Stomach smooth muscle (tissue), 2 donors: Measurements from ENCODE around the gene RBM33.

Experiments used
- H3K27ac ChIP-seq: one replicate; pipeline ENCODE4 v1.7.0; 2013; ENCODE audit warnings: mild to moderate bottlenecking, low read length, inconsistent platforms
- H3K27me3 ChIP-seq, 2 donors: one replicate each; pipeline ENCODE4 v1.7.0; 2013; ENCODE audit warnings: low read length in 2 of 2; ENCODE audit not compliant: insufficient read depth in 2 of 2, control insufficient read depth in 1 of 2
- H3K36me3 ChIP-seq, 2 donors: one replicate each; pipeline ENCODE4 v1.7.0; 2013; ENCODE audit warnings: low read length in 2 of 2; ENCODE audit not compliant: control insufficient read depth in 2 of 2, insufficient read depth in 2 of 2
- H3K4me1 ChIP-seq: one replicate; pipeline ENCODE4 v1.7.0; 2013; ENCODE audit warnings: low read length; ENCODE audit not compliant: control insufficient read depth, insufficient read depth
- H3K4me3 ChIP-seq, 2 donors: one replicate each; pipeline ENCODE4 v1.7.0; 2013; ENCODE audit warnings: low read length in 2 of 2
- H3K9ac ChIP-seq, 2 donors: one replicate each; pipeline ENCODE4 v1.7.0; 2013; ENCODE audit warnings: low read length in 2 of 2, mild to moderate bottlenecking in 1 of 2
- H3K9me3 ChIP-seq, 2 donors: one replicate each; pipeline ENCODE4 v1.7.0; 2013; ENCODE audit warnings: low read length in 2 of 2; ENCODE audit not compliant: control insufficient read depth in 2 of 2
- donor health status: healthy.
- donor health status: Pancreatic carcinoma.

Gene RBM33

DNA sequence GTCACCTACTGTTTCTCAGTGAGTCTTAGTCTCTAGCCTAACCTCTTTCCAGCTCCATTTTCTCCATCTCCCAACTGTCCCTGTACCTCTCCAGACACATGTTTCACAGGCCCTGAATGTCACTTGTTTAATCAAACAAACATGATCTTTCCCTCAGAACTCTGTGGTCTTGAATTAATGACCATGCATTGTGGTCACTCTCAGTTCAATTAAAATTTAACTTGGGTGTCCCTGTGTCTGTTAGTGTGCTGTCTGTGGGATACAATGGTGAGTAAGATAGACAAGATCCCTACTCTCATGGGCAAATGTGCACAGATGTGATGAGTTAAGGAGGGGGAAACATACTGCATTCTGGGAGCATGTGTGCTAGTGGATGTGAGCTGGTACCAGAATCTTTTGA, 65.0 kb downstream of the RBM33 start:
- Histone ChIP-seq H3K4me3 (no peak overlapping the region), H3K27ac (no peak overlapping the region), H3K9me3 (no peaks in the 10 kb centered on the region), H3K27me3 (no peaks in the 10 kb centered on the region), H3K36me3 (peaks cover 29 to 32% of the 10 kb centered on the region in 2 donors), H3K4me1 (no peaks in the 10 kb centered on the region), H3K9ac (no peak overlapping the region)

DNA sequence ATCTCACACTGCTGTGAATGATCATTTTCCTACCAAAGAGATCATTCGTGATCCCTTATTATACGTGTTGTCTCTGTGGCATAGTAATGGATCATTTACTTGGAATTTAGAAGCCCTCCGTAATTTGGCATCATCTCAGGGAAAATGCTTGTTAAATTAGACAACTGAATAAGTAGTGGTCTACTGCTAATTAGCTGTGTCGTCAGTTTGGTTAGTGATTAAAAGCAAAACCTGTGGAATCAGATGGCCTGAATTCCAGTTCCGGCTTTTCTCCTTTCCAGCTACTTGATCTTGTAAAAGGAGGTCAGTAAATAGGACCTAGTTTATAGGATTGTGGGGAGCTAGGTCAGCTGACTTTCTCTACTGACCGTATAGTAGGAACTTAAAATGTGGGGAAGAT, 65.6 kb downstream of the RBM33 start:
- Histone ChIP-seq H3K4me3 (no peak overlapping the region), H3K4me1 (no peaks in the 10 kb centered on the region), H3K9ac (no peak overlapping the region), H3K27me3 (no peaks in the 10 kb centered on the region), H3K9me3 (no peaks in the 10 kb centered on the region), H3K27ac (no peak overlapping the region), H3K36me3 (peaks cover 29 to 36% of the 10 kb centered on the region in 2 donors)

DNA sequence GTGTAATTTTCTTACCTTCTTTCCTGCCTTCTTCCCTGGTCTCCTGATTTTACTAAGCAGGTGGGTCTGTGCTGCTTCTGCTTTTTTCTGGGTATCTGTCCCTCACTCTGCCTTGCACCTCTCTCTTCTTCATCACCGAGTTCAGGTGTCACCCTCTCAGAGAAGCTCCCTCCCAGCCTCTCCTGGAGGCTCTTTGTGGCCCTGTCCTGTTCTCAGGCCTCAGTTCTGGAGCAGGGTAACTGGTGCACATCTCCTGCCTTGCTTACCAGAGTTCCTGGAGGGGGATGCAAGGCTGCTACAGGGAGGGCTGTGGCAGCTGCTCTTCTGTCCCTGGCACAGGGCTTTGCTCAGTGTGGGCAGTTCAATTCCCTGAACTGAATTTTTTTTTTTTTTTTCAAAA, 66.1 kb downstream of the RBM33 start:
- H3K9me3 ChIP-seq, result no peaks in the 10 kb centered on the region
- no peak overlapping the region for H3K9ac ChIP-seq
- no peak overlapping the region for H3K4me3 ChIP-seq
- H3K27ac ChIP-seq, result no peak overlapping the region
- H3K27me3 ChIP-seq, result no peaks in the 10 kb centered on the region
- H3K4me1 ChIP-seq, result no peaks in the 10 kb centered on the region
- H3K36me3 ChIP-seq, result peaks cover 34 to 37% of the 10 kb centered on the region in 2 donors

DNA sequence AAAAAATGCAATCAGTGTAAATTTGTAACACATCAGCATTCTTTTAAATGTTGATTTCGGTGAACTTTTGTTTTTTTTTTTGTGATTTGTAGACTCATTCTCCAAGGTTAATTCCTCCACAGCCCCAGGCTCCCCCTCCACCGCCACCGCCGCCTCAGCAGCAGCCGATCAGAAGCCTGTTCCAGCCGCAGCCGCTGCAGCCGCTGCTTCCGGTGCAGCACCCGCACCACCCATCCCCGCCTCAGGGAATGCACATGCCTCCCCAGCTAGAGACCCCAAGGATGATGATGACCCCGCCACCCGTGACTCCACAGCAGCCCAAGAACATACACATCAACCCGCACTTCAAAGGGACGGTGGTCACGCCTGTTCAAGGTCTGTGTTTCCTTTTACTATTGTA, 66.6 kb downstream of the RBM33 start:
- no peaks in the 10 kb centered on the region for H3K4me1 ChIP-seq
- no peak overlapping the region for H3K27ac ChIP-seq
- H3K9ac ChIP-seq, result no peak overlapping the region
- no peaks in the 10 kb centered on the region for H3K27me3 ChIP-seq
- H3K36me3 ChIP-seq, result peaks cover 34 to 37% of the 10 kb centered on the region in 2 donors
- no peaks in the 10 kb centered on the region for H3K9me3 ChIP-seq
- no peak overlapping the region for H3K4me3 ChIP-seq

DNA sequence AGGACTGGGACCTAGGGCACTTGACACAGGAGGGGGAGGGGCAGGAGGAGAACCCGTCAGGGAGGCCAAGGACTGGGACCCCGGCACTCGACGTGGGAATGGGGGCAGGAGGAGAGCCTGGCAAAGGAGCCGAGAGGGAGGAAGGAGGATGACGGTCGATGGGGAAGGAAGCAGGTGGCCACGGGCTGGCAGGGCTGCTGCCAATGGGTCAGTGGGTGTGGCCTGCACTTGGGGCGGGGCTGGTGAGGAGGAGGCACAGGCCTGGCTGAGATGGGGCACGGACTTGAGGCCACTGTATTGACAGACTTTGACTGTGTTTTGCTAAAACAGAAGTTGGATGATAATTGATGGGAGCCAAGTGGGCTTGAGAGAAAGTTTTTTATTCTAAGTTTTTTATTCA, 68.9 kb downstream of the RBM33 start:
- H3K9ac ChIP-seq, result no peak overlapping the region
- peaks cover 33% of the 10 kb centered on the region in 2 donors for H3K36me3 ChIP-seq
- no peaks in the 10 kb centered on the region for H3K4me1 ChIP-seq
- H3K9me3 ChIP-seq, result no peaks in the 10 kb centered on the region
- no peak overlapping the region for H3K27ac ChIP-seq
- H3K4me3 ChIP-seq, result no peak overlapping the region
- no peaks in the 10 kb centered on the region for H3K27me3 ChIP-seq

DNA sequence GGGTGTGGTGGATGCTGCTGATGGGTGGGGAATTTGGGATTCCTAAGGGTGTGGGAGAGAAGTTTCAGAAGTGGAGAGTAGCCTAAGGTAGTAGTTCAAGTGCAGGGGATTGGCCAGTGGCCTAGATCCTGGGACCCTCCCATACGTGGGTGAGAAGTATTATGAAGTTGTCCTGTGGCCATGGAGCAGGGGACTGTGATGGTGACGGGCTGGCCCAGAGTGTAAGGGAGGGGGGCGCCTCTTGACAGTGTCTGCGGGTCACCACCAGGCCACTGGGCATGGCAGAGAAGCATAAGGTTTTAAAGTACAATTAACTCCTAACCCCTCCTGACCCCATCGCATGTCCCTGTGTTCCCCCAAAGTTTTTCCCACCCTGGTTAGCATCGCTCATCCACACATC, 70.2 kb downstream of the RBM33 start:
- no peak overlapping the region for H3K27ac ChIP-seq
- H3K4me1 ChIP-seq, result no peaks in the 10 kb centered on the region
- H3K27me3 ChIP-seq, result no peaks in the 10 kb centered on the region
- H3K9ac ChIP-seq, result no peak overlapping the region
- no peak overlapping the region for H3K4me3 ChIP-seq
- peaks cover 26 to 30% of the 10 kb centered on the region in 2 donors for H3K36me3 ChIP-seq
- H3K9me3 ChIP-seq, result no peaks in the 10 kb centered on the region

DNA sequence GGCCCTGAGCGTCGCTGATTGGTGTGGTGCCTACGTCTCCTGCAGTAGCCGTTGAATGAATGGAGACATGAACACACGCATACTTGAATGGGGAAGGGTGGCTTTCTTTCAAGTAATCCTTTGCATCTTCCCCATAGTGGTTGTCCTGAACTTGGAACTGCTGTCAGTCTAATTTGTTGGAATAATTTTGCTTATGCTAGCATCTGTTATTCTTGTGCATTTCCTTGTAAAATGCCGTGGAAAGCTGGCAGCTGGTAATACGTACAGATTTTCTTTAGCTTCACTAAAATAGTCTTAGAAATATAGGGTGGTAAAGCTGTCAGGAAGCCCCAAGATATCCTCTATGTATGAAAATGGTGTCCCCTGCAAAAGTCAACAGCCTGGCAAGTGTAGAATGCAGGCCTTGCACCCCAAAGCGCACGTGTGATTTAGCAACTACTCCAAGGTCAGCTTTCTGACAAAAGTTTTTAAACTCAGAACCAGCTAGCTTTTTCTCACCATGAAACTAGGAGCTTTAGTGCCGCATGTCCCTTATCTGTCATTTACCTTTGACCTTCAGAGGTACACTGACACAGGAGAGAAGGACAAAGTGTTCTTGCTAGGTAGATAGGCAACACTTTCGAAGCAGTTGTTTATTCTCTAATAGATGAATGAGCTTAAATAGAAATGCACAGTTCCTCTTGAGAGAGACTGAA, 70.8 kb downstream of the RBM33 start:
- H3K9me3 ChIP-seq, result no peaks in the 10 kb centered on the region
- H3K27me3 ChIP-seq, result no peaks in the 10 kb centered on the region
- no peak overlapping the region for H3K27ac ChIP-seq
- H3K36me3 ChIP-seq, result peaks cover 26 to 29% of the 10 kb centered on the region in 2 donors
- H3K4me1 ChIP-seq, result no peaks in the 10 kb centered on the region
- no peak overlapping the region for H3K9ac ChIP-seq
- H3K4me3 ChIP-seq, result no peak overlapping the region

DNA sequence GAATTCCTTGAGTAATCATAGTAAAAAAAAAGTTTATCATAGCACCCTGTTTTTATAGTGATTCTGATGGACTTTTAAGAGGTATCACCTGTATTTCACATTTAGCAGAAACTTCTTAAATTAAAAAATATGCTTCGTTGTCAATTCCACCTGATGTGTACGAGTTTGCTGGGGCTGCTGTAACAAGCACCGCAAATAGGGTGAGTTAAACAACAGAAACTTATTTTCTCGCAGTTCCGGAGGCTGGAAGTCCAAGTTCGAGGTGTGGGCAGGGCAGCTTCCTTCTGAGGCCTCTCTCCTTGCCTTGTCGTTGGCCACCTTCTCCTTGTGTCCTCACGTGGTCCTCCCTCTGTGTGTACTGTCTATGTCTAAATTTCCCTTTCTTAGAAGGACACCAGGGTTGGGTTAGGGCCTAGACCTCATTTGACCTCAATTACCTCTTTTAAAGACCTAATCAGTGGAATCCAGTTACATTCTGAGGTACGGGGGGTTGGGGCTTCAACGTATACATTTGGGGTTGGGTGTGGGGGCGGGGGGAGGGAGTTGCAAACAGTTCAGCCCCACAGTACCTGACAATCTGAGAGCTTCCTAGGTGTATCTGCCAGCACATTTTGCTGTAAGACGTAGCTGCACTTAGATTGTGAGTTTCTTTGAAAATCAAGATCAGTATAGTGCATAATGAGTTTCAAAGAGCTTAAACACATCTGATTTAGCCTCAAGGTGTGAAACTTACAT, 72.7 kb downstream of the RBM33 start:
- no peaks in the 10 kb centered on the region for H3K4me1 ChIP-seq
- H3K9me3 ChIP-seq, result no peaks in the 10 kb centered on the region
- no peak overlapping the region for H3K27ac ChIP-seq
- H3K4me3 ChIP-seq, result no peak overlapping the region
- H3K36me3 ChIP-seq, result peaks cover 16 to 17% of the 10 kb centered on the region in 2 donors
- no peaks in the 10 kb centered on the region for H3K27me3 ChIP-seq
- no peak overlapping the region for H3K9ac ChIP-seq

DNA sequence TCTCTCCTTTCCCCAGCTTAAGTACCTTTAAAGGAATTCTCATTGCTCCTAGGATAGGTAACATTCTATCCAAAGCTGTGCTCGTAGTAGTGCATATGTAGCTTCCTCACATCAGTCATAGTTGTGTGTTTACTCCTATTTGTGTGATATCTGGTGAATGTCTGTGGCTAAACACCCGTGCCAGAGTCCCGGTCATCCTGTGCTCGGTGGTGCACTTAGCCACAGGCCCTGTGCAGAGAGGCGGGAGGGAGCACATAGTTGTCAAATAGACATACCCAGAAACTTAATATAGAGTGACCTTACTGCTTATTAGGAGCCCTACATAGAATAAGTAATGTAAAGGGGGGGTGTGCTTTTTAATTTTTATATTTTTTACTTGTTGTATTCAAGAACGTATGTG, 76.6 kb downstream of the RBM33 start:
- Histone ChIP-seq H3K9ac (no peak overlapping the region), H3K4me1 (no peaks in the 10 kb centered on the region), H3K27ac (no peak overlapping the region), H3K9me3 (no peaks in the 10 kb centered on the region), H3K27me3 (no peaks in the 10 kb centered on the region), H3K36me3 (peaks cover 0 to 5% of the 10 kb centered on the region in 2 donors), H3K4me3 (no peak overlapping the region)

DNA sequence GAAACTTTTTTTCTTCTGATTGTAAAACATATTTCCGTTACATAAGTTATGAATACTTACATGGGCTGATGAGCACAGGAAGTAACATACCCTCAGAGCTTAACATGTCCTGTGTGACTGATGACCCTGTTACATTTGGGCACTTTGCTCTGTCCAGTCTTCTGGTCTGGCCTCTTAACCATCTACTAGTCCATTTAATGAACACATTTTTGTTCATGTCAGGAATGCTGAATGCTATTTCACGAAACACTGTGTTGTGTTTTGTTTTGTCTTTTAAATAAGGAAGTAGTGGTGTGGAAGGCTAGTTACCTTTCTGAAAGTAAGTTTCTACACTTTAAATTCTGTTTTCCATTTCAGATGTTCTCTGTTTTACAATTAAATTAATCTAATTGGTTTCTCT, 77.7 kb downstream of the RBM33 start:
- Histone ChIP-seq H3K27ac (no peak overlapping the region), H3K36me3 (peaks cover 0 to 5% of the 10 kb centered on the region in 2 donors), H3K9me3 (no peaks in the 10 kb centered on the region), H3K9ac (no peak overlapping the region), H3K27me3 (no peaks in the 10 kb centered on the region), H3K4me1 (no peaks in the 10 kb centered on the region), H3K4me3 (no peak overlapping the region)

DNA sequence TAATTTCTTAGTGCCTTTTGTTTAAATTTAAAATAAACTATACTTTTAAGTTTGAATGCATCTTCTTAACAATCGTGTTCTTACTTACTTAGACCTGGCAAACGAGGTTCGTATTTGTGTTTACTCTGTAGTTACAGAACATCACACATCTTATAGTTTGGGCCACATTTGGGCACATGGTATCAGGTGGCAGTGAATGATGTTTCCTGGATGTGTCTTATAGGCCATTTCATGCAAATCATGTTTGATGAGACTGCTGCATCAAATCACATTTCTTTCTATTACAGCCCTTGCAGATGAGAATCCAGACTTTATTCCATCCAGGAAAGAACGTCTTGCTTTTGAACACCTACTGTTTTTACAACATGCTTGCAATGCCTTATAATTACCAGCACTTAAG, 78.5 kb downstream of the RBM33 start:
- H3K36me3 ChIP-seq, result peaks cover under 1 to 5% of the 10 kb centered on the region in 2 donors

More for the DNA sequence above, 78.5 kb downstream of the RBM33 start:
- Histone ChIP-seq H3K9ac (no peak overlapping the region), H3K4me1 (no peaks in the 10 kb centered on the region), H3K27ac (no peak overlapping the region), H3K9me3 (no peaks in the 10 kb centered on the region), H3K27me3 (no peaks in the 10 kb centered on the region), H3K4me3 (no peak overlapping the region)
